PC-3 (cell line): Measurements from ENCODE around the gene ENAH. TPM values are rescaled to one million over a fixed set of nuclear protein-coding genes. Genes with fewer than 3 reads are reported as not detected.

ENCODE experiments used
- ATAC-seq: fragments of 200-7000 bp; cut with Tn5 transposase; 2 replicates; pipeline ENCODE4 v1.9.1; 2020; ENCODE audit warnings: mild to moderate bottlenecking, moderate library complexity
- BruUV-seq: library from RNA; stranded (reverse); fragments of 400-500 nt; replicated peaks from 2 replicates; lab custom pipeline; 2021; lab: Mats Ljungman, UMichigan
- CTCF ChIA-PET: fragments of 300-600 bp; sonication (Branson Sonifier 250); formaldehyde crosslinking; loops from one replicate; lab custom pipeline; 2022; ENCODE audit warnings: antibody characterized with exemption; lab: Charles Lee
- POLR2A ChIA-PET: fragments of 300-600 bp; sonication (Branson Sonifier 250); formaldehyde crosslinking; loops from one replicate; lab custom pipeline; 2022; ENCODE audit warnings: antibody characterized with exemption; ENCODE audit not compliant: unreplicated experiment; lab: Charles Lee
- DNase-seq: peaks from one replicate; pipeline ENCODE4 v3.0.0-alpha.2; 2015
- H2AFZ ChIP-seq: fragments of 300-600 bp; sonication (generic); 2 replicates; pipeline ENCODE4 v1.6.0; 2016; ENCODE audit warnings: antibody characterized with exemption, low read length
- H3F3A ChIP-seq: fragments of 300-600 bp; sonication (generic); one replicate; pipeline ENCODE4 v1.6.0; 2017; ENCODE audit warnings: antibody characterized with exemption, low read length, control low read depth, mild to moderate bottlenecking; ENCODE audit not compliant: unreplicated experiment
- H3K27ac ChIP-seq: fragments of 300-600 bp; sonication (generic); 2 replicates; pipeline ENCODE4 v1.5.1; 2016; ENCODE audit warnings: mild to moderate bottlenecking, low read length
- H3K27me3 ChIP-seq: fragments of 300-600 bp; sonication (generic); 2 replicates; pipeline ENCODE4 v1.6.1; 2016; ENCODE audit warnings: low read length, mixed read lengths
- H3K36me3 ChIP-seq: fragments of 300-600 bp; sonication (generic); 2 replicates; pipeline ENCODE4 v1.6.1; 2016; ENCODE audit warnings: low read depth, mixed run types, low read length, mixed read lengths
- H3K4me1 ChIP-seq: fragments of 300-600 bp; sonication (generic); 2 replicates; pipeline ENCODE4 v1.5.1; 2016; ENCODE audit warnings: low read length; ENCODE audit not compliant: insufficient read depth
- H3K4me2 ChIP-seq: fragments of 300-600 bp; sonication (generic); 2 replicates; pipeline ENCODE4 v1.6.0; 2016; ENCODE audit warnings: low read length
- H3K4me3 ChIP-seq: fragments of 300-600 bp; sonication (generic); 2 replicates; pipeline ENCODE4 v1.5.1; 2016; ENCODE audit warnings: mild to moderate bottlenecking, low read length, mixed read lengths
- H3K79me2 ChIP-seq: fragments of 300-600 bp; sonication (generic); 2 replicates; pipeline ENCODE4 v1.6.1; 2017; ENCODE audit warnings: low read length, mixed read lengths
- H3K9ac ChIP-seq: fragments of 300-600 bp; sonication (generic); 2 replicates; pipeline ENCODE4 v1.6.0; 2016; ENCODE audit warnings: mild to moderate bottlenecking, low read length
- H3K9me2 ChIP-seq: fragments of 300-600 bp; sonication (generic); replicated peaks from 2 replicates; pipeline ENCODE4 v1.6.1; 2016; ENCODE audit warnings: mixed run types, low read length, mixed read lengths
- H3K9me3 ChIP-seq: fragments of 300-600 bp; sonication (generic); 2 replicates; pipeline ENCODE4 v1.6.1; 2016; ENCODE audit warnings: low read length, mixed read lengths
- H4K20me1 ChIP-seq: fragments of 300-600 bp; sonication (generic); 2 replicates; pipeline ENCODE4 v1.6.1; 2016; ENCODE audit warnings: low read length, mixed read lengths
- EZH2 ChIP-seq: fragments of 300-600 bp; sonication (generic); IDR thresholded peaks from one replicate; pipeline ENCODE4 v1.6.1; 2017; ENCODE audit warnings: antibody characterized with exemption, mild to moderate bottlenecking, low read length; ENCODE audit not compliant: unreplicated experiment
- EZH2phosphoT487 ChIP-seq: fragments of 300-600 bp; sonication (generic); IDR thresholded peaks from 2 replicates; pipeline ENCODE4 v1.6.1; 2018; ENCODE audit warnings: mild to moderate bottlenecking, antibody characterized with exemption, low read length, borderline replicate concordance
- intact Hi-C: fragments of 100-400 bp; cut with micrococcal nuclease; formaldehyde crosslinking; loops from 2 replicates; pipeline ENCODE4 v1.9.0; 2023
- total RNA-seq: library from RNA; depleted of rRNA; stranded (reverse); fragments of >200 nt; gene quantifications from 2 replicates; pipeline ENCODE4 v1.2.3, GENCODE V29; 2014
- TF ChIP-seq, protein P1 (sequence below): fragments of 300-600 bp; sonication (generic); conservative IDR thresholded peaks from 2 replicates; pipeline ENCODE4 v1.5.1; 2017; ENCODE audit warnings: antibody characterized with exemption, low read depth, mild to moderate bottlenecking, low read length

The ENAH gene
- total RNA-seq, 1 experiment from 2014 or later: 96.6 TPM

DNA sequence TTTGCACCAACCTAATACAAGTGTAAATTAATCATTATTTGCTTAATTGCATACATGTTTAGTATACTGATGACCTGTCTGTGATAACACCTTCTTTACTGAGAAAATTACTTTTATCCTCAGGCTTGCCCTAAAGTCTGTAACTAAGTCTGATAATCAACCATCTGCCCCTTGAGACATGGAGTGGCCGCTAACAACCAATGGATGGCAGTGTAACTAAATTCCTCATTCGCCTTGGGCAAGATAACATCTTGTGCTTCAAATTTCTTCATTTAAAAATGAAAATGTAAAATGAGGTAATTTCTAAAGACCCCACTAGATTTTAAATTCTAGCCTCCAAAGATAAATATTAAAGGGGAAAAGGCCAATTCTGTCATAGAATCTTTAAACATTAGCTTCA, 85.1 kb downstream of the ENAH start:
- ChIA-PET CTCF (no interaction called here), POLR2A (interaction anchor here (0.6 kb wide), 1 partner anchor 87 kb away, joined by 3 read pairs; no protein-coding TSS in a partner anchor)
- H3K9me2 ChIP-seq: no peaks in the 10 kb centered on the region
- no peaks in the 10 kb centered on the region for H4K20me1 ChIP-seq
- peak; percentile 34 for DNase-seq
- peaks cover 12% of the 10 kb centered on the region; the same call in 1 of the 2 replicates for H3K36me3 ChIP-seq
- intact Hi-C loops: no loop called here
- H3K27me3 ChIP-seq: no peaks in the 10 kb centered on the region
- no peaks in the 10 kb centered on the region for H3K9me3 ChIP-seq
- ATAC-seq: peak; percentile 33; the same call in 1 of the 2 replicates
- H3K4me1 ChIP-seq: no peaks in the 10 kb centered on the region
- no peak overlapping the region for H2AFZ ChIP-seq
- no peak overlapping the region for H3K4me3 ChIP-seq
- TF ChIP-seq EZH2phosphoT487: no peak
- TF ChIP-seq, protein P1, sequence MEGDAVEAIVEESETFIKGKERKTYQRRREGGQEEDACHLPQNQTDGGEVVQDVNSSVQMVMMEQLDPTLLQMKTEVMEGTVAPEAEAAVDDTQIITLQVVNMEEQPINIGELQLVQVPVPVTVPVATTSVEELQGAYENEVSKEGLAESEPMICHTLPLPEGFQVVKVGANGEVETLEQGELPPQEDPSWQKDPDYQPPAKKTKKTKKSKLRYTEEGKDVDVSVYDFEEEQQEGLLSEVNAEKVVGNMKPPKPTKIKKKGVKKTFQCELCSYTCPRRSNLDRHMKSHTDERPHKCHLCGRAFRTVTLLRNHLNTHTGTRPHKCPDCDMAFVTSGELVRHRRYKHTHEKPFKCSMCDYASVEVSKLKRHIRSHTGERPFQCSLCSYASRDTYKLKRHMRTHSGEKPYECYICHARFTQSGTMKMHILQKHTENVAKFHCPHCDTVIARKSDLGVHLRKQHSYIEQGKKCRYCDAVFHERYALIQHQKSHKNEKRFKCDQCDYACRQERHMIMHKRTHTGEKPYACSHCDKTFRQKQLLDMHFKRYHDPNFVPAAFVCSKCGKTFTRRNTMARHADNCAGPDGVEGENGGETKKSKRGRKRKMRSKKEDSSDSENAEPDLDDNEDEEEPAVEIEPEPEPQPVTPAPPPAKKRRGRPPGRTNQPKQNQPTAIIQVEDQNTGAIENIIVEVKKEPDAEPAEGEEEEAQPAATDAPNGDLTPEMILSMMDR: peak; percentile 64
- no peak overlapping the region for H3K9ac ChIP-seq
- BruUV-seq: no TSS peak
- no peak overlapping the region for H3K4me2 ChIP-seq
- peaks cover 51% of the 10 kb centered on the region for H3K79me2 ChIP-seq
- no peak overlapping the region for H3K27ac ChIP-seq
- no peaks in the 10 kb centered on the region for H3F3A ChIP-seq

DNA sequence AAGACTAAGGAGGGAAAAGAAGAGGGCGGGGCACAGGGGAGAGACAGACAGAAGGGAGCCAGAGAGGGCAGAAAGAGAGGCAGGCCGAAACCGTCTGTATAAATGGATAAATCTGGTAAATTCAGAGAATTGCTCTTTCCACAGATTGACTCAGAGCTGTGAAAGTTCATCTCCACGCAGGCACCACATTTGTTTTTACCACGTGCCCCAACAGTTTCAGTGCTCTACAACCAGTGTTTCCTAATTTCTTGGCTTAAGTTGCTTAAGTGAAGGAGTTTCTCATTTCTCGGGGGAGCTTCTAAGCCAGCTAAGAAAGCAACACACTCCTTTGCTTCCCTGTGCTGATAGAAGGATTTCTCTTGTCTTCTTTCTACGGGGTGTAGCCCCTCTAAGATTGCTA, 87.1 kb downstream of the ENAH start:
- intact Hi-C loops: no loop called here
- H3K9me2 ChIP-seq: no peaks in the 10 kb centered on the region
- TF ChIP-seq EZH2 (no peak), EZH2phosphoT487 (no peak)
- TF ChIP-seq, protein P1: no peak
- H3K4me2 ChIP-seq: no peak overlapping the region
- H3F3A ChIP-seq: no peaks in the 10 kb centered on the region
- ChIA-PET POLR2A (interaction anchor here (0.7 kb wide), 1 partner anchor 185 kb away, joined by 4 read pairs; no protein-coding TSS in a partner anchor), CTCF (interaction anchor here (0.5 kb wide), 1 partner anchor 74 kb away, joined by 6 read pairs; no protein-coding TSS in a partner anchor)
- H3K4me1 ChIP-seq: no peaks in the 10 kb centered on the region
- no peak overlapping the region for H3K9ac ChIP-seq
- no TSS peak for BruUV-seq
- peaks cover 12% of the 10 kb centered on the region; the same call in 1 of the 2 replicates for H3K36me3 ChIP-seq
- H2AFZ ChIP-seq: no peak overlapping the region
- no peak overlapping the region for H3K4me3 ChIP-seq
- ATAC-seq: no peak
- H3K9me3 ChIP-seq: no peaks in the 10 kb centered on the region
- no peak for DNase-seq
- H3K79me2 ChIP-seq: peaks cover 31% of the 10 kb centered on the region
- H4K20me1 ChIP-seq: no peaks in the 10 kb centered on the region
- H3K27me3 ChIP-seq: no peaks in the 10 kb centered on the region
- no peak overlapping the region for H3K27ac ChIP-seq

DNA sequence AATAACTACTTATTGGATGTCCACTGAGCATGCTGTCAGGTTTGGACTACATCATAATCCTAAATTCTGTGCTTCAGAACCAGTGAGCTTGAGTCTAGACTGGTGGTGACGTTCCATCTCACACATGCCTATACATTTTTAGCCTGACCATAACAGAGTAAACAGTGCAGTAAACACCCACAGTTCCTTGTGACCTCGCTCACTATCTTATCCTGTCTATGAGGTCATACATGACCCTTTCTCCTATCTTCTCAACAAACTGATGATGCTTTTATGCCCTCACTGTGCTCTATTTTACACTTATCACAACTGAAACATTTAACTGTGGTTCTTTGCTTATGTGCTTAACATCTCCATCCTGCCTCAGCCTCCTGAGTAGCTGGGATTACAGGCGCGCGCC, 91.2 kb downstream of the ENAH start:
- Histone ChIP-seq H3K79me2 (0 out of 2 replicates have a peak, but pooled peaks cover 3% of the 10 kb centered on the region), H3K4me1 (no peaks in the 10 kb centered on the region), H3K27ac (no peak overlapping the region), H3F3A (no peaks in the 10 kb centered on the region), H3K9ac (no peak overlapping the region), H3K4me3 (no peak overlapping the region), H3K9me3 (no peaks in the 10 kb centered on the region), H2AFZ (no peak overlapping the region), H3K27me3 (no peaks in the 10 kb centered on the region), H3K9me2 (no peaks in the 10 kb centered on the region), H3K4me2 (no peak overlapping the region), H4K20me1 (no peaks in the 10 kb centered on the region), H3K36me3 (peaks cover 23% of the 10 kb centered on the region)
- ChIA-PET POLR2A (no interaction called here), CTCF (no interaction called here)
- ATAC-seq (no peak), DNase-seq (no peak)
- BruUV-seq: no TSS peak
- intact Hi-C loops: no loop called here
- TF ChIP-seq EZH2phosphoT487: no peak
- TF ChIP-seq, protein P1: no peak
- TF ChIP-seq EZH2: no peak
